Breast epithelium (tissue), 4 donors: ENCODE measurements around the gene DMAP1. TPM values are rescaled to one million over a fixed set of nuclear protein-coding genes. Genes with fewer than 3 reads are reported as not detected.

ENCODE experiments used
- DNase-seq, 2 donors: peaks; one replicate each; pipeline ENCODE4 v3.0.0-alpha.2; 2019; ENCODE audit warnings: low spot score in 2 of 2
- H3K27ac ChIP-seq, 2 donors: fragments of 200-600 bp; sonication (generic) in 1 of 2; one replicate each; pipeline ENCODE4 v1.5.1; 2016 to 2019; ENCODE audit warnings: mild to moderate bottlenecking in 1 of 2
- H3K27me3 ChIP-seq, 2 donors: fragments of 200-600 bp; sonication (generic) in 1 of 2; one replicate each; pipeline versions ENCODE4 v1.5.1 to v1.6.0; 2017 to 2019; ENCODE audit warnings: control low read depth in 1 of 2, mild to moderate bottlenecking in 1 of 2
- H3K36me3 ChIP-seq: fragments of 200-600 bp; one replicate; pipeline ENCODE4 v1.5.1; 2019
- H3K4me1 ChIP-seq, 2 donors: fragments of 200-600 bp; sonication (generic); one replicate each; pipeline ENCODE4 v1.5.1; 2016 to 2019; ENCODE audit warnings: control low read depth in 1 of 2
- H3K4me3 ChIP-seq, 3 donors: fragments of 200-600 bp; sonication (generic); 1 replicate in 2 of 3; 2 replicates in 1 of 3; pipeline ENCODE4 v1.5.1; 2016 to 2019; ENCODE audit warnings: mild to moderate bottlenecking in 3 of 3, moderate library complexity in 2 of 3
- H3K9me3 ChIP-seq, 2 donors: fragments of 200-600 bp; sonication (generic) in 1 of 2; one replicate each; pipeline ENCODE4 v1.5.1; 2016 to 2019; ENCODE audit warnings: control low read depth in 1 of 2
- POLR2A ChIP-seq: fragments of 450-650 bp; IDR thresholded peaks from one replicate; pipeline ENCODE4 v1.6.1; 2016; ENCODE audit warnings: antibody characterized with exemption, mild to moderate bottlenecking, moderate library complexity
- POLR2AphosphoS5 ChIP-seq, 3 donors: sonication (generic); formaldehyde crosslinking; IDR thresholded peaks; one replicate each; pipeline ENCODE4 v1.6.1; 2017; ENCODE audit warnings: antibody characterized with exemption in 3 of 3
- intact Hi-C: fragments of 100-400 bp; cut with DNase I; formaldehyde crosslinking; loops from one replicate; pipeline ENCODE4 v1.15.1; 2023; ENCODE audit warnings: low total_unique reads
- total RNA-seq, 3 donors: library from RNA; depleted of rRNA; stranded (reverse); fragments of >200 nt; gene quantifications; one replicate each; pipeline ENCODE4 v1.1.0, GENCODE V29; 2016
- TF ChIP-seq, protein P1 (sequence below), 3 donors: fragments of 450-650 bp; IDR thresholded peaks; one replicate each; pipeline ENCODE4 v1.5.1; 2016 to 2017; ENCODE audit warnings: antibody characterized with exemption in 3 of 3, mild to moderate bottlenecking in 3 of 3, moderate library complexity in 3 of 3

DMAP1 gene, protein sequence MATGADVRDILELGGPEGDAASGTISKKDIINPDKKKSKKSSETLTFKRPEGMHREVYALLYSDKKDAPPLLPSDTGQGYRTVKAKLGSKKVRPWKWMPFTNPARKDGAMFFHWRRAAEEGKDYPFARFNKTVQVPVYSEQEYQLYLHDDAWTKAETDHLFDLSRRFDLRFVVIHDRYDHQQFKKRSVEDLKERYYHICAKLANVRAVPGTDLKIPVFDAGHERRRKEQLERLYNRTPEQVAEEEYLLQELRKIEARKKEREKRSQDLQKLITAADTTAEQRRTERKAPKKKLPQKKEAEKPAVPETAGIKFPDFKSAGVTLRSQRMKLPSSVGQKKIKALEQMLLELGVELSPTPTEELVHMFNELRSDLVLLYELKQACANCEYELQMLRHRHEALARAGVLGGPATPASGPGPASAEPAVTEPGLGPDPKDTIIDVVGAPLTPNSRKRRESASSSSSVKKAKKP
- total RNA-seq: 10 to 100 TPM; 40.3 to 66.2 (median 51.4) TPM

DNA sequence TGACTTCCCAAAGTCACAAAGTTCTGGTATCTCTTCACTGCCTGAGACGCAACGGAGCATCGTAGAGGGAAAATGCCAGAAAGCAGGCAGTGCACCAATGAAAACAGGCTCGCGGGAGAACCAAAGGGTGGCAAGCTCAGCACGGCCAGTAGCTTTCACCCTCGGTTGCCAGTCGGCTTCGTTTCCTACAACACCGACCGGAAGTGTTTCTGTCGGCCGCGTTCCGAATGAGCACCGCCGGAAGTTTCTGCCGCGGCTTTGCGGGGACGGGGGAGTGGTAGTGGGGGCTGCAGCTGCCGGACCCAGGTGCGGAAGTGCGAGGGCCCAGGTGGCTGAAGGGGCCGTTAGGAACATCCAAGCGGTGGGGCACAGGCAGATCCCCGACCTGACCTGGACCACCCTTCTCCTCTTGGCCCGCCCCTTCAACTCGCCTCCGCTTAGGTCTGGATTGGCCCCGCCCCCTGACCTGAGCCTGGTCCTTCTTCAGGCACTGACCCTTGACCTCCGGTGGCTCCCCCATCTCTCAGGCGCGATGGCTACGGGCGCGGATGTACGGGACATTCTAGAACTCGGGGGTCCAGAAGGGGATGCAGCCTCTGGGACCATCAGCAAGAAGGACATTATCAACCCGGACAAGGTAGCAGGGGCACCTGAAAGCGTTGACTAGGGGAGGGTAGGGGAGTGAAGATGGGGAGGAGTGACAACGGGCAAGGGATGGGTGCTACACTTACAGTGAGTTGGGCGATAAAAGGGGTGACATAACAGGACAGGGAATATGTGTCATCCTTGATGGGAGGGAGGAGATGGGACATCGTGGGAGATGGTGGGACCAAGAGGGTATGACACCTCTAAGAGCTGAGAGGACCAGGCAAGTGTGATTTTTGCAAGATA, at the start of gene DMAP1:
TSS of gene DMAP1 (plus strand) at position 250 of the 891 bp plus-strand sequence. CDS start at position 533, 283 bp downstream.
- TF ChIP-seq, protein P1, sequence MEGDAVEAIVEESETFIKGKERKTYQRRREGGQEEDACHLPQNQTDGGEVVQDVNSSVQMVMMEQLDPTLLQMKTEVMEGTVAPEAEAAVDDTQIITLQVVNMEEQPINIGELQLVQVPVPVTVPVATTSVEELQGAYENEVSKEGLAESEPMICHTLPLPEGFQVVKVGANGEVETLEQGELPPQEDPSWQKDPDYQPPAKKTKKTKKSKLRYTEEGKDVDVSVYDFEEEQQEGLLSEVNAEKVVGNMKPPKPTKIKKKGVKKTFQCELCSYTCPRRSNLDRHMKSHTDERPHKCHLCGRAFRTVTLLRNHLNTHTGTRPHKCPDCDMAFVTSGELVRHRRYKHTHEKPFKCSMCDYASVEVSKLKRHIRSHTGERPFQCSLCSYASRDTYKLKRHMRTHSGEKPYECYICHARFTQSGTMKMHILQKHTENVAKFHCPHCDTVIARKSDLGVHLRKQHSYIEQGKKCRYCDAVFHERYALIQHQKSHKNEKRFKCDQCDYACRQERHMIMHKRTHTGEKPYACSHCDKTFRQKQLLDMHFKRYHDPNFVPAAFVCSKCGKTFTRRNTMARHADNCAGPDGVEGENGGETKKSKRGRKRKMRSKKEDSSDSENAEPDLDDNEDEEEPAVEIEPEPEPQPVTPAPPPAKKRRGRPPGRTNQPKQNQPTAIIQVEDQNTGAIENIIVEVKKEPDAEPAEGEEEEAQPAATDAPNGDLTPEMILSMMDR (IDR thresholded peaks at IDR 0.05): no peak
- TF ChIP-seq POLR2AphosphoS5 (IDR thresholded peaks at IDR 0.05): peak; percentile 62 to 83 (median 65)
- H3K27ac ChIP-seq: peak within 1 kb of the TSS; percentile 77 to 85
- intact Hi-C loops: no loop called here
- DNase-seq: peak; percentile 69 to 86
- H3K4me3 ChIP-seq: peak within 1 kb of the TSS; percentile 85 to 97 (median 91)
- H3K9me3 ChIP-seq: no peaks in the 10 kb centered on the region
- no peaks in the 10 kb centered on the region for H3K27me3 ChIP-seq
- H3K4me1 ChIP-seq: peaks cover 0 to 8% of the 10 kb centered on the region in 2 donors
- H3K36me3 ChIP-seq: no peaks in the 10 kb centered on the region

DNA sequence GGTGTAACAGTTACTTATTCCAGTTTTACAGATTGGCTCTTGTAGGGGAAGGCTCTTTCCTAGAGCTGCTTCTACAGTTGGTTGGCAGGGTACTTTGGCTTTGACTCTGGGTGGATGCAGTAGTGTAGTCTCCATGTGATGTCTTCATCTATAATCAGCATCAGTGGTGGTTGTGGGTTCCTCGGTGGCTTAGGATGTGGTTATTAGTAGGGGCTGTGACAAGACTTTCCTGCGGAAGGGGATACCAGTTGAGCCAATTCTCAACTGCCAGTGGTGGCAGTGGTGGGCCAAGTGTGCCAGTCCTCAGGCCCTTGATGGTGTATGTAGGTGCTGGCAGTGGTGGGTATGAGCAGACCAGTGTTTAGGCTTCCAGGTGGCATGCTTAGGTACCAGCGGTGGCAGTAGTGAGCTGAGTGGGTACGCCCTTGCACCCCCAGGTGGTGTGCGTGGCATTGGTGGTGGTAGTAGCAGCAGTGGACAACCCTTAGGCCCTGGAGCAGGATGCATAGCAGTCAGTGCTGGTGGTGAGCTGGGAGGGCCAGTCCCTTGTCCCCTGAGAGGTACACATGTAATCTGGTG, 44.7 kb upstream of the DMAP1 start:
- H3K4me1 ChIP-seq: no peaks in the 10 kb centered on the region
- TF ChIP-seq, protein P1 (IDR thresholded peaks at IDR 0.05): no peak
- TF ChIP-seq POLR2A (no peak), POLR2AphosphoS5 (IDR thresholded peaks at IDR 0.05) (no peak)
- no peak for DNase-seq
- H3K27ac ChIP-seq: no peak overlapping the region
- no peak overlapping the region for H3K4me3 ChIP-seq
- H3K27me3 ChIP-seq: no peaks in the 10 kb centered on the region
- intact Hi-C loops: no loop called here
- no peaks in the 10 kb centered on the region for H3K9me3 ChIP-seq
- H3K36me3 ChIP-seq: no peaks in the 10 kb centered on the region

DNA sequence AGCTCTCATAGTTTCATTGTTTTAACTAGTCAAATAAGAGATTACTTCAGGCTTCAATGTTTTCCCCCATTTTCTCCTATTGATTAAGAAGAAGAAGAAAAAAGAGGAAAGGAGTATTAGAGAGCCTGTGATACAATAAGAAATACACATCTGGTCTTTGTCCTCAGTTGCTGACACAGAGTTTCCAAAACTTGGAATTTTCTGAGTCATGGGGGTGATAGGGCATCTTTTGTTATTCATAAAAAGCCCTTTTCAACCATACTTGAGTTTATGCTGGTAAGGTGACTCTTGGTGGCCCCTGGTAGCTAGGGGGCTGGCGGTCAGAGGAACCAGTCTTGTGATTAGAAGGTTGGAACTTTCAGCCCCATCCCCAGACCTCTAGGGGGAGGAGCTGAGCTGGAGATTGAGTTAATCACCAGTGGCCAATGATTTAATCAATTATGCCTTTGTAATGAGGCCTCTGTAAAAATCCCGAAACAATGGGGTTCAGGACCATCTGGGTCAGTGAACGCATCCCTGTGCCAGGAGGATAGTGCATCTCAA, 42.9 kb upstream of the DMAP1 start:
- H3K27ac ChIP-seq: no peak overlapping the region
- H3K4me1 ChIP-seq: no peaks in the 10 kb centered on the region
- no peaks in the 10 kb centered on the region for H3K27me3 ChIP-seq
- TF ChIP-seq, protein P1 (IDR thresholded peaks at IDR 0.05): no peak
- no peak for TF ChIP-seq POLR2AphosphoS5 (IDR thresholded peaks at IDR 0.05)
- no peak for TF ChIP-seq POLR2A
- H3K4me3 ChIP-seq: no peak overlapping the region
- no peaks in the 10 kb centered on the region for H3K36me3 ChIP-seq
- H3K9me3 ChIP-seq: no peaks in the 10 kb centered on the region
- intact Hi-C loops: no loop called here
- no peak for DNase-seq

DNA sequence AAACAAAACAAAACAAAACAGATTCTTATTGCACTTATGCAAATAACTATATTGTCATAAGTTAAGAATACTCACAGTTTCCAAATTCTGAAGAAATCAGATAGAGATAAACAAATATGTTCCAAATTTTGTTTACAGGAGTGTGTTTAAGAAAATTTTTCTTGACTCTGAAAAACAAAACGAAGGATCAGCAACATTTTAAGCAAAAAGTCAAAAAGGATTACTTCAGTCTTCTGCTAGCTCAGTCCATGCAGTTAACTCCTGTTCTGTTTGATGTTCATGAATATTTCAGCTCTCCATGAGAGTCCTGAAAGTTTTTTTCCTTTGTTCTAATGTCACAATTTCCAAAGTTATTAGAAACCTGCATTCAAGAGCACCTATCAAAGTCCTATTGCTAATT, 38.6 kb upstream of the DMAP1 start:
- H3K36me3 ChIP-seq: no peaks in the 10 kb centered on the region
- no peaks in the 10 kb centered on the region for H3K27me3 ChIP-seq
- H3K27ac ChIP-seq: no peak overlapping the region
- intact Hi-C loops: no loop called here
- DNase-seq: no peak
- no peak for TF ChIP-seq POLR2AphosphoS5 (IDR thresholded peaks at IDR 0.05)
- TF ChIP-seq, protein P1 (IDR thresholded peaks at IDR 0.05): no peak
- TF ChIP-seq POLR2A: no peak
- no peaks in the 10 kb centered on the region for H3K9me3 ChIP-seq
- no peak overlapping the region for H3K4me3 ChIP-seq
- H3K4me1 ChIP-seq: no peaks in the 10 kb centered on the region
